WTC11 (cell line): ENCODE measurements around the gene STARD10. TPM values are rescaled to one million over a fixed set of nuclear protein-coding genes. Genes with fewer than 3 reads are reported as not detected.

Experiments
- ATAC-seq: fragments of 200-7000 bp; cut with Tn5 transposase; 2 replicates; pipeline ENCODE4 v1.10.0; 2021; ENCODE audit warnings: mild to moderate bottlenecking, moderate library complexity
- CTCF ChIA-PET: fragments of 300-600 bp; sonication (Branson Sonifier 250); formaldehyde crosslinking; loops from one replicate; lab custom pipeline; 2021; ENCODE audit warnings: antibody characterized with exemption; lab: Charles Lee
- POLR2A ChIA-PET: fragments of 350-600 bp; sonication (Branson Sonifier 250); formaldehyde crosslinking; loops from one replicate; lab custom pipeline; 2021; ENCODE audit warnings: antibody characterized with exemption; lab: Charles Lee
- DNase-seq: peaks from one replicate; pipeline ENCODE4 v3.0.0; 2021; ENCODE audit warnings: low spot score
- H3K27ac Mint-ChIP-seq: 2 replicates; pipeline ENCODE4 v1.8.0; 2021; ENCODE audit warnings: mixed read lengths
- H3K27me3 Mint-ChIP-seq: 2 replicates; pipeline ENCODE4 v1.8.0; 2021; ENCODE audit warnings: low read depth, mild to moderate bottlenecking, moderate library complexity, mixed read lengths
- H3K36me3 Mint-ChIP-seq: 2 replicates; pipeline ENCODE4 v1.8.0; 2021; ENCODE audit warnings: mixed read lengths
- H3K4me1 Mint-ChIP-seq: 2 replicates; pipeline ENCODE4 v1.8.0; 2022; ENCODE audit warnings: mixed read lengths
- H3K4me3 Mint-ChIP-seq: 2 replicates; pipeline ENCODE4 v1.8.0; 2021; ENCODE audit warnings: mild to moderate bottlenecking, moderate library complexity, mixed read lengths
- H3K9me3 Mint-ChIP-seq: 2 replicates; pipeline ENCODE4 v1.8.0; 2021; ENCODE audit warnings: mixed read lengths
- ATF1 ChIP-seq: sonication (generic); formaldehyde crosslinking; IDR thresholded peaks from 2 replicates; pipeline ENCODE4 v1.8.1; 2023; ENCODE audit warnings: mild to moderate bottlenecking, moderate library complexity, missing genetic modification reagents
- CBFB ChIP-seq: sonication (generic); formaldehyde crosslinking; IDR thresholded peaks from 2 replicates; pipeline ENCODE4 v1.8.1; 2022; ENCODE audit warnings: mild to moderate bottlenecking, low read depth, missing genetic modification reagents
- ESRRA ChIP-seq: sonication (generic); formaldehyde crosslinking; IDR thresholded peaks from 2 replicates; pipeline ENCODE4 v1.8.1; 2022; ENCODE audit warnings: mild to moderate bottlenecking, missing genetic modification reagents, borderline replicate concordance
- FOXK1 ChIP-seq: sonication (generic); formaldehyde crosslinking; IDR thresholded peaks from 2 replicates; pipeline ENCODE4 v1.8.0; 2022; ENCODE audit warnings: mild to moderate bottlenecking, moderate library complexity, missing genetic modification reagents
- GABPB1 ChIP-seq: sonication (generic); formaldehyde crosslinking; IDR thresholded peaks from 2 replicates; pipeline ENCODE4 v1.8.1; 2023; ENCODE audit warnings: mild to moderate bottlenecking, missing genetic modification reagents
- GTF2I ChIP-seq: fragments of 250-450 bp; sonication (Bioruptor Pico); conservative IDR thresholded peaks from 2 replicates; pipeline ENCODE4 v1.4.0; 2021; ENCODE audit warnings: mild to moderate bottlenecking
- MXD4 ChIP-seq: fragments of 250-450 bp; sonication (Bioruptor Pico); IDR thresholded peaks from 2 replicates; pipeline ENCODE4 v1.8.0; 2021; ENCODE audit warnings: mild to moderate bottlenecking, moderate library complexity, borderline replicate concordance
- MYBL2 ChIP-seq: sonication (generic); formaldehyde crosslinking; IDR thresholded peaks from 2 replicates; pipeline ENCODE4 v1.8.1; 2023; ENCODE audit warnings: mild to moderate bottlenecking, moderate library complexity, missing genetic modification reagents
- NR1H2 ChIP-seq: sonication (generic); formaldehyde crosslinking; IDR thresholded peaks from 2 replicates; pipeline ENCODE4 v1.9.0; 2021; ENCODE audit warnings: mild to moderate bottlenecking, moderate library complexity, missing genetic modification reagents
- NR3C1 ChIP-seq: sonication (generic); formaldehyde crosslinking; conservative IDR thresholded peaks from 2 replicates; pipeline ENCODE4 v1.8.1; 2023; ENCODE audit warnings: low read depth, mild to moderate bottlenecking, missing genetic modification reagents
- RELA ChIP-seq: sonication (generic); formaldehyde crosslinking; IDR thresholded peaks from 2 replicates; pipeline ENCODE4 v1.8.1; 2022; ENCODE audit warnings: missing genetic modification reagents, mild to moderate bottlenecking, borderline replicate concordance
- SMAD3 ChIP-seq: sonication (generic); formaldehyde crosslinking; IDR thresholded peaks from 2 replicates; pipeline ENCODE4 v1.8.0; 2022; ENCODE audit warnings: missing genetic modification reagents, mild to moderate bottlenecking, borderline replicate concordance
- ZNF121 ChIP-seq: sonication (generic); formaldehyde crosslinking; IDR thresholded peaks from 2 replicates; pipeline ENCODE4 v1.8.0; 2023; ENCODE audit warnings: missing genetic modification reagents
- ZNF263 ChIP-seq: sonication (generic); formaldehyde crosslinking; IDR thresholded peaks from 2 replicates; pipeline ENCODE4 v1.8.1; 2022; ENCODE audit warnings: low read depth, mild to moderate bottlenecking, moderate library complexity, missing genetic modification reagents
- ZNF416 ChIP-seq: fragments of 250-450 bp; sonication (Bioruptor Pico); IDR thresholded peaks from 2 replicates; pipeline ENCODE4 v1.9.0; 2021; ENCODE audit warnings: mild to moderate bottlenecking, inconsistent platforms
- total RNA-seq: library from RNA; stranded (reverse); gene quantifications from 3 replicates; pipeline ENCODE4 v1.2.3, GENCODE V29; 2021
- TF ChIP-seq, protein P1 (sequence below): fragments of 200-600 bp; IDR thresholded peaks from 2 replicates; pipeline ENCODE4 v1.8.0; 2022; ENCODE audit warnings: antibody characterized with exemption
- TF ChIP-seq, protein P2 (sequence below): fragments of 250-450 bp; sonication (Bioruptor Pico); IDR thresholded peaks from 2 replicates; pipeline ENCODE4 v2.1.2; 2022; ENCODE audit warnings: mild to moderate bottlenecking, moderate library complexity
- TF ChIP-seq, protein P3 (sequence below): sonication (generic); formaldehyde crosslinking; IDR thresholded peaks from 2 replicates; pipeline ENCODE4 v1.8.1; 2023; ENCODE audit warnings: mild to moderate bottlenecking, missing genetic modification reagents, moderate library complexity
- TF ChIP-seq, protein P4 (sequence below): sonication (generic); formaldehyde crosslinking; IDR thresholded peaks from 2 replicates; pipeline ENCODE4 v1.8.0; 2023; ENCODE audit warnings: missing genetic modification reagents
- TF ChIP-seq, protein P5 (sequence below): fragments of 250-450 bp; sonication (Bioruptor Pico); IDR thresholded peaks from 2 replicates; pipeline ENCODE4 v1.9.0; 2021; ENCODE audit warnings: mild to moderate bottlenecking
- TF ChIP-seq, protein P6 (sequence below): sonication (generic); formaldehyde crosslinking; IDR thresholded peaks from 2 replicates; pipeline ENCODE4 v1.8.1; 2022; ENCODE audit warnings: missing genetic modification reagents, borderline replicate concordance
- TF ChIP-seq, protein P7 (sequence below): sonication (generic); formaldehyde crosslinking; IDR thresholded peaks from 2 replicates; pipeline ENCODE4 v1.8.0; 2022; ENCODE audit warnings: mild to moderate bottlenecking, missing genetic modification reagents
- TF ChIP-seq, protein P8 (sequence below): sonication (generic); formaldehyde crosslinking; IDR thresholded peaks from 2 replicates; pipeline ENCODE4 v1.8.0; 2023; ENCODE audit warnings: mild to moderate bottlenecking, missing genetic modification reagents

STARD10 gene
- total RNA-seq, 1 experiment from 2014 or later = 32.0 TPM

DNA sequence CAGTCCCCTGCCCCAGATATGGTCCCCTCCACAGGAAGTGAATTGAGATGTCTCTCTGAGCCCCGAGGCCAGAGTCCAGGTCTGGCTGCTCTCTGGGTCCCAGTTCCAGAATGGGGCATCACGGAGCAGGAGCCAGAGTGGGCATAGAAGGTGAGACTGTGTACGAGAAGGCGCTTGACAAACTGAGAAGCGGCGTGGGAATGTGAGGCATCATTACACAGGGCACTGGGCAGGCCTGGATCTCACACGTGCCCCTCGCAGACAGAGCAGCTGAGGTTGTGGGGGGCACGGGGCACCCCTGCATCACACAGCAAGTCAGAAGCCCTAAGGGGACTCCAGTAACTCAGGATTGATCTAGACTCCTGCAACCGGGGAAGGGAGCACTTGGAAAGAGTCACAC, 9.2 kb downstream of the STARD10 start:
- Mint-ChIP-seq H3K27ac (no peak overlapping the region), H3K4me3 (no peak overlapping the region), H3K27me3 (peaks cover 7% of the 10 kb centered on the region), H3K36me3 (no peaks in the 10 kb centered on the region), H3K4me1 (peaks cover 31% of the 10 kb centered on the region), H3K9me3 (no peaks in the 10 kb centered on the region)
- POLR2A ChIA-PET = no interaction called here
- no peak for ATAC-seq
- TF ChIP-seq MYBL2 (no peak), ATF1 (CRISPR knock-in tag) (no peak), ESRRA (CRISPR knock-in tag) (no peak), MXD4 (CRISPR knock-in tag) (no peak), ZNF263 (no peak), NR1H2 (CRISPR knock-in tag) (no peak), FOXK1 (CRISPR knock-in tag) (no peak), ZNF416 (no peak), GTF2I (CRISPR knock-in tag) (no peak)
- TF ChIP-seq, protein P1, sequence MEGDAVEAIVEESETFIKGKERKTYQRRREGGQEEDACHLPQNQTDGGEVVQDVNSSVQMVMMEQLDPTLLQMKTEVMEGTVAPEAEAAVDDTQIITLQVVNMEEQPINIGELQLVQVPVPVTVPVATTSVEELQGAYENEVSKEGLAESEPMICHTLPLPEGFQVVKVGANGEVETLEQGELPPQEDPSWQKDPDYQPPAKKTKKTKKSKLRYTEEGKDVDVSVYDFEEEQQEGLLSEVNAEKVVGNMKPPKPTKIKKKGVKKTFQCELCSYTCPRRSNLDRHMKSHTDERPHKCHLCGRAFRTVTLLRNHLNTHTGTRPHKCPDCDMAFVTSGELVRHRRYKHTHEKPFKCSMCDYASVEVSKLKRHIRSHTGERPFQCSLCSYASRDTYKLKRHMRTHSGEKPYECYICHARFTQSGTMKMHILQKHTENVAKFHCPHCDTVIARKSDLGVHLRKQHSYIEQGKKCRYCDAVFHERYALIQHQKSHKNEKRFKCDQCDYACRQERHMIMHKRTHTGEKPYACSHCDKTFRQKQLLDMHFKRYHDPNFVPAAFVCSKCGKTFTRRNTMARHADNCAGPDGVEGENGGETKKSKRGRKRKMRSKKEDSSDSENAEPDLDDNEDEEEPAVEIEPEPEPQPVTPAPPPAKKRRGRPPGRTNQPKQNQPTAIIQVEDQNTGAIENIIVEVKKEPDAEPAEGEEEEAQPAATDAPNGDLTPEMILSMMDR = no peak
- TF ChIP-seq, protein P2, sequence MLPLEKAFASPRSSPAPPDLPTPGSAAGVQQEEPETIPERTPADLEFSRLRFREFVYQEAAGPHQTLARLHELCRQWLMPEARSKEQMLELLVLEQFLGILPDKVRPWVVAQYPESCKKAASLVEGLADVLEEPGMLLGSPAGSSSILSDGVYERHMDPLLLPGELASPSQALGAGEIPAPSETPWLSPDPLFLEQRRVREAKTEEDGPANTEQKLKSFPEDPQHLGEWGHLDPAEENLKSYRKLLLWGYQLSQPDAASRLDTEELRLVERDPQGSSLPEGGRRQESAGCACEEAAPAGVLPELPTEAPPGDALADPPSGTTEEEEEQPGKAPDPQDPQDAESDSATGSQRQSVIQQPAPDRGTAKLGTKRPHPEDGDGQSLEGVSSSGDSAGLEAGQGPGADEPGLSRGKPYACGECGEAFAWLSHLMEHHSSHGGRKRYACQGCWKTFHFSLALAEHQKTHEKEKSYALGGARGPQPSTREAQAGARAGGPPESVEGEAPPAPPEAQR = no peak
- TF ChIP-seq, protein P3, sequence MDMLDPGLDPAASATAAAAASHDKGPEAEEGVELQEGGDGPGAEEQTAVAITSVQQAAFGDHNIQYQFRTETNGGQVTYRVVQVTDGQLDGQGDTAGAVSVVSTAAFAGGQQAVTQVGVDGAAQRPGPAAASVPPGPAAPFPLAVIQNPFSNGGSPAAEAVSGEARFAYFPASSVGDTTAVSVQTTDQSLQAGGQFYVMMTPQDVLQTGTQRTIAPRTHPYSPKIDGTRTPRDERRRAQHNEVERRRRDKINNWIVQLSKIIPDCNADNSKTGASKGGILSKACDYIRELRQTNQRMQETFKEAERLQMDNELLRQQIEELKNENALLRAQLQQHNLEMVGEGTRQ (CRISPR knock-in tag) = no peak
- TF ChIP-seq, protein P4, sequence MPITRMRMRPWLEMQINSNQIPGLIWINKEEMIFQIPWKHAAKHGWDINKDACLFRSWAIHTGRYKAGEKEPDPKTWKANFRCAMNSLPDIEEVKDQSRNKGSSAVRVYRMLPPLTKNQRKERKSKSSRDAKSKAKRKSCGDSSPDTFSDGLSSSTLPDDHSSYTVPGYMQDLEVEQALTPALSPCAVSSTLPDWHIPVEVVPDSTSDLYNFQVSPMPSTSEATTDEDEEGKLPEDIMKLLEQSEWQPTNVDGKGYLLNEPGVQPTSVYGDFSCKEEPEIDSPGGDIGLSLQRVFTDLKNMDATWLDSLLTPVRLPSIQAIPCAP = no peak
- DNase-seq = no peak
- CTCF ChIA-PET = no interaction called here

DNA sequence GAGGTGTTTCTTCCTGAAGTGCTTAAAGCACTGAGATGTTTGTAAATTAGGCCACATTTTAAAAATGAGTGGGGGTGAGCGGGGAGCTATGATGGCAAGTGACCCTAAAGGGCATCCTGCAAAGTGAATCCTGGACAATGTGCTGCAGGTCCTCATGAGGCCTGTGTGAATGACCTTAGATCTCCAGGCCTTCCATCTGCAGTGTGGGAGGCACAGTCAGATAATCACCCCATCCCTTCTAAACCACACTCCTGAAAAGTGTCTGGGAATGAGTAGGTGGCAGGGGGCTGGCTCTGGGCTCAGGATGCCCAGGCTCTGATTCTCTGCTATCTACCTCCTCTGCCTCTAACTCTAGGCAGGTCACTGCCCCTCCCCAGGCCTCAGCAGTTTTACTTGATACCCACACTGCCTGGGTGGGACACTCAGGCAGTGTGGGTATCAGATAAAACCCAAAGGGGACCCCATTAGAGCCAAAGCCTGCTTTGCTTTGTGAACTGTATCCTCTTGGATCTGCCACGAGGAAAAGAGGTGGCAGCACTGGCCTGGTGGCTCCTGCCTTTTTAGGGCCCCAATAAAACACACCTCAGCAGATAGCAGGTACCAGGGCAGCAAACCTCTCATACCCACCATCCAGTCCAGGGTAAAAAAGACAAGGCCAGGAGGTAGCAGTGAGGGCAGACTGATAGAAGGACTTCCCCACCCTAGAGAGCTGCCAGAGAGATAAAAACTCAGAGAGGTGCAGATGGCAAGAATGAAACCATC, 10.5 kb downstream of the STARD10 start:
- H3K9me3 Mint-ChIP-seq = no peaks in the 10 kb centered on the region
- TF ChIP-seq GABPB1 (CRISPR knock-in tag) (no peak), CBFB (CRISPR knock-in tag) (no peak), ESRRA (CRISPR knock-in tag) (no peak), RELA (CRISPR knock-in tag) (no peak), NR3C1 (CRISPR knock-in tag) (no peak), ZNF121 (CRISPR knock-in tag) (no peak), SMAD3 (no peak)
- TF ChIP-seq, protein P5, sequence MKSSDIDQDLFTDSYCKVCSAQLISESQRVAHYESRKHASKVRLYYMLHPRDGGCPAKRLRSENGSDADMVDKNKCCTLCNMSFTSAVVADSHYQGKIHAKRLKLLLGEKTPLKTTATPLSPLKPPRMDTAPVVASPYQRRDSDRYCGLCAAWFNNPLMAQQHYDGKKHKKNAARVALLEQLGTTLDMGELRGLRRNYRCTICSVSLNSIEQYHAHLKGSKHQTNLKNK = no peak
- TF ChIP-seq, protein P6, sequence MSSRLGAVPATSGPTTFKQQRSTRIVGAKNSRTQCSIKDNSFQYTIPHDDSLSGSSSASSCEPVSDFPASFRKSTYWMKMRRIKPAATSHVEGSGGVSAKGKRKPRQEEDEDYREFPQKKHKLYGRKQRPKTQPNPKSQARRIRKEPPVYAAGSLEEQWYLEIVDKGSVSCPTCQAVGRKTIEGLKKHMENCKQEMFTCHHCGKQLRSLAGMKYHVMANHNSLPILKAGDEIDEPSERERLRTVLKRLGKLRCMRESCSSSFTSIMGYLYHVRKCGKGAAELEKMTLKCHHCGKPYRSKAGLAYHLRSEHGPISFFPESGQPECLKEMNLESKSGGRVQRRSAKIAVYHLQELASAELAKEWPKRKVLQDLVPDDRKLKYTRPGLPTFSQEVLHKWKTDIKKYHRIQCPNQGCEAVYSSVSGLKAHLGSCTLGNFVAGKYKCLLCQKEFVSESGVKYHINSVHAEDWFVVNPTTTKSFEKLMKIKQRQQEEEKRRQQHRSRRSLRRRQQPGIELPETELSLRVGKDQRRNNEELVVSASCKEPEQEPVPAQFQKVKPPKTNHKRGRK (CRISPR knock-in tag) = no peak
- TF ChIP-seq, protein P7, sequence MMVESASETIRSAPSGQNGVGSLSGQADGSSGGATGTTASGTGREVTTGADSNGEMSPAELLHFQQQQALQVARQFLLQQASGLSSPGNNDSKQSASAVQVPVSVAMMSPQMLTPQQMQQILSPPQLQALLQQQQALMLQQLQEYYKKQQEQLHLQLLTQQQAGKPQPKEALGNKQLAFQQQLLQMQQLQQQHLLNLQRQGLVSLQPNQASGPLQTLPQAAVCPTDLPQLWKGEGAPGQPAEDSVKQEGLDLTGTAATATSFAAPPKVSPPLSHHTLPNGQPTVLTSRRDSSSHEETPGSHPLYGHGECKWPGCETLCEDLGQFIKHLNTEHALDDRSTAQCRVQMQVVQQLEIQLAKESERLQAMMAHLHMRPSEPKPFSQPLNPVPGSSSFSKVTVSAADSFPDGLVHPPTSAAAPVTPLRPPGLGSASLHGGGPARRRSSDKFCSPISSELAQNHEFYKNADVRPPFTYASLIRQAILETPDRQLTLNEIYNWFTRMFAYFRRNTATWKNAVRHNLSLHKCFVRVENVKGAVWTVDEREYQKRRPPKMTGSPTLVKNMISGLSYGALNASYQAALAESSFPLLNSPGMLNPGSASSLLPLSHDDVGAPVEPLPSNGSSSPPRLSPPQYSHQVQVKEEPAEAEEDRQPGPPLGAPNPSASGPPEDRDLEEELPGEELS (CRISPR knock-in tag) = no peak
- TF ChIP-seq, protein P8, sequence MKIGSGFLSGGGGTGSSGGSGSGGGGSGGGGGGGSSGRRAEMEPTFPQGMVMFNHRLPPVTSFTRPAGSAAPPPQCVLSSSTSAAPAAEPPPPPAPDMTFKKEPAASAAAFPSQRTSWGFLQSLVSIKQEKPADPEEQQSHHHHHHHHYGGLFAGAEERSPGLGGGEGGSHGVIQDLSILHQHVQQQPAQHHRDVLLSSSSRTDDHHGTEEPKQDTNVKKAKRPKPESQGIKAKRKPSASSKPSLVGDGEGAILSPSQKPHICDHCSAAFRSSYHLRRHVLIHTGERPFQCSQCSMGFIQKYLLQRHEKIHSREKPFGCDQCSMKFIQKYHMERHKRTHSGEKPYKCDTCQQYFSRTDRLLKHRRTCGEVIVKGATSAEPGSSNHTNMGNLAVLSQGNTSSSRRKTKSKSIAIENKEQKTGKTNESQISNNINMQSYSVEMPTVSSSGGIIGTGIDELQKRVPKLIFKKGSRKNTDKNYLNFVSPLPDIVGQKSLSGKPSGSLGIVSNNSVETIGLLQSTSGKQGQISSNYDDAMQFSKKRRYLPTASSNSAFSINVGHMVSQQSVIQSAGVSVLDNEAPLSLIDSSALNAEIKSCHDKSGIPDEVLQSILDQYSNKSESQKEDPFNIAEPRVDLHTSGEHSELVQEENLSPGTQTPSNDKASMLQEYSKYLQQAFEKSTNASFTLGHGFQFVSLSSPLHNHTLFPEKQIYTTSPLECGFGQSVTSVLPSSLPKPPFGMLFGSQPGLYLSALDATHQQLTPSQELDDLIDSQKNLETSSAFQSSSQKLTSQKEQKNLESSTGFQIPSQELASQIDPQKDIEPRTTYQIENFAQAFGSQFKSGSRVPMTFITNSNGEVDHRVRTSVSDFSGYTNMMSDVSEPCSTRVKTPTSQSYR = no peak
- TF ChIP-seq, all 79 proteins: peak for 0
- peaks cover 34% of the 10 kb centered on the region for H3K4me1 Mint-ChIP-seq
- no peak overlapping the region for H3K27ac Mint-ChIP-seq
- H3K27me3 Mint-ChIP-seq = peaks cover 7% of the 10 kb centered on the region
- no peaks in the 10 kb centered on the region for H3K36me3 Mint-ChIP-seq
- POLR2A ChIA-PET = interaction anchor here (1.9 kb wide), 1 partner anchor 12 kb away, joined by 5 read pairs; no protein-coding TSS in a partner anchor
- DNase-seq = no peak
- no peak overlapping the region for H3K4me3 Mint-ChIP-seq
- CTCF ChIA-PET = interaction anchor here (0.9 to 3.6 kb wide), 9 partner anchors 9 to 568 kb away, joined by 3 to 42 read pairs (median 5); partner anchors contain the start of gene STARD10
- no peak for ATAC-seq
